Colon (tissue), 2 donors: ENCODE measurements around the gene TMEM258.

ENCODE experiments used
- FAIRE-seq: peaks from 2 replicates; lab custom pipeline; 2012; peaks lifted over from hg19 to GRCh38; lab: Jason Lieb, UNC
- donor health status: control.
- donor health status: control.

TMEM258 gene

GRCh38 chr11:61792310-61793082 lies at the start of gene TMEM258, which contains the start of gene FEN1:
TSS of gene TMEM258 (minus strand) at chr11:61792599. CDS start at chr11:61792558, 41 bp downstream.
TSS of gene FEN1 (plus strand) at chr11:61792911. CDS start at chr11:61795362, 2,451 bp downstream.
- no peak for FAIRE-seq

- no peak for FAIRE-seq
Measured at GRCh38 chr11:61841636-61842527, 49.5 kb upstream of the TMEM258 start.

DNA sequence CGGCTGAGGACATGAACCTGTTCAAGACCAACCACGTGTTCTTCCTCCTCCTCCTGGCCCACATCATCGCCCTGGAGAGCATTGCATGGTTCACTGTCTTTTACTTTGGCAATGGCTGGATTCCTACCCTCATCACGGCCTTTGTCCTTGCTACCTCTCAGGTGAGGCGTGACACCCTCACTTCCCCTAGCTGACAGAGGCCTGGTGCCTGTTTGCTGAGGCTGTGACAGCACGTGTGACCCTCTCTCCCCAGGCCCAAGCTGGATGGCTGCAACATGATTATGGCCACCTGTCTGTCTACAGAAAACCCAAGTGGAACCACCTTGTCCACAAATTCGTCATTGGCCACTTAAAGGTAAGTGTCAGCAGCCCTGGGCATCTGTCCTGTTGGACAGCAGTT lies 48.0 kb upstream of the TMEM258 start:
- no peak for FAIRE-seq

- no peak for FAIRE-seq
Measured at GRCh38 chr11:61839742-61840141, 47.3 kb upstream of the TMEM258 start.

DNA sequence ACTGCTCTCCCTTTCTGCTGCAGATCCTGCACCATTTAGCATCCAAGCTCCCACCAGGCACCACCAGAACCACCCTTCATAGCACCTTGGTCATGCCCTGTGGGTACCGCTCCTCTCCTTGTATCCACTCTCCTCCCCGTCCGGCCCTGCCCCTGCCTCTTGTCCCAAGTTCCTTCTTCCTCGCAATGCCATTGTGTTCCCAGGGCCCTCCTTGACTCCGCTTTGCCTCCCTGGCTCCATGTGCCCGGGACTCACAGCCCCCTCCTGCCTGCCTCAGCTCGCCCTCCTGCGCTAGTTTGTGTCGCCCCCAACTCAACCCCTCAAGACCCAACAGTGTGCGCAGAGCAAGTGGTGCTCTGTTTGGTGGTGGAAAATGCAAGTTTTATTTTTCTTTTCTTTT lies 46.5 kb upstream of the TMEM258 start:
- FAIRE-seq, result no peak

DNA sequence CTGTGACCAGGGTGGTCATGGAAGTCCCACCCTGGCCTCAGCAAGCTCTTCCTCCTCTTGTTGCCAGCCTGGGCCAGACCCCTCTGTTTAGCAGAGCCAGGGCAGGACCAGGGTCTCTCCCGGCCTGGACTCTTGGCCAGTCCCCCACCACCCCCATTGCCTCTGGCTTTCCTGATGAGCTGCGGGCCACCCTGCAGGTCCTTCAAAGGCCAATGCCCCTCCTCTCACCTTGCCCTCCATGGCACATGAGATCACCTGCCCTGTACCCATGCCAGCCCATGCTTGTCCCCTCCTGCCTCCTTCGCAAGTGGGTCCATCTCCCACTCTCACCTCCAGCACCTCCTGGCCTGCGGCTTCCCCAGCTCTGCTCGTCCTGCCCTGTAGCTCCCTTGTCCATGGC lies 46.1 kb upstream of the TMEM258 start:
- no peak for FAIRE-seq

DNA sequence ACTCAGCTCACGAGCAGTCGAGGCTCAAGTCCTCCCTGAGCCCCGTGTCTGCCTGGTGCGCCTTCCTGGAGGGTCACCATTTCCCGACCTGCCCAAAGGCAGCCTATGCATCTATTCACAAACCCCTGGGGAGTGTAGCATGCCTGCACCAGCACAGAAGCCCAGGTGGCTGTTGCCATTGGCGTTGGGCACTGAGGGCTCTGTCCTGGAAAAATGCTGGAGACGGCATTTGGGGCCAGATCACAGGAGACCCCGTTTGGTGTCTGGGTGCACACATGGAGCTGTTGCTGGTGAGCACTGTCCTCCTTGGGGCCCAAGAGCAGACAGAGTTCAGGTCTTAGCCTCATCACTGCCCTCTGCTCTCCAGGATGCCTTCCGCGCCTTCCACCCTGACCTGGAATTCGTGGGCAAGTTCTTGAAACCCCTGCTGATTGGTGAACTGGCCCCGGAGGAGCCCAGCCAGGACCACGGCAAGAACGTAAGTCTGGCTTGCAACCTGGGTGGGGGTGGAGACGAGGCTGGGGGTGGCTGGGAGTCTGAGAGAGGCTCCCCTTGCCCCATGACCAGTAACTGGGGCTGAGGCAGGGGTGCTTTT lies 45.1 kb upstream of the TMEM258 start:
- FAIRE-seq, result no peak

DNA sequence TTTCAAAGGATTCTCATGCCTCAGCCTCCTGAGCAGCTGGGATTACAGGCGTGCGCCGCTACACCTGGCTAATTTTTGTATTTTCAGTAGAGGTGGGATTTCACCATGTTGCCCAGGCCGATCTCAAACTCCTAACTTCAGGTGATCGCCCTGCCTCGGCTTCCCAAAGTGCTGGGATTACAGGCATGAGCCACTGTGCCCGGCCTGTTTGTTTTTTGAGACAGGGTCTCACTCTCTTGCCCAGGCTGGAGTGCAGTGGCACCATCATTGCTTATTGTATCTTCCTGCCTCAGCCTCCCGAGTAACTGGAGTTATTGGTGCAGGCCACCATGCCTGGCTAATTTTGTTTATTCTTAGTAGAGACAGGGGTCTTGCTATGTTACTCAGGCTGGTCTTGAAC lies 43.8 kb upstream of the TMEM258 start:
- FAIRE-seq, result no peak

DNA sequence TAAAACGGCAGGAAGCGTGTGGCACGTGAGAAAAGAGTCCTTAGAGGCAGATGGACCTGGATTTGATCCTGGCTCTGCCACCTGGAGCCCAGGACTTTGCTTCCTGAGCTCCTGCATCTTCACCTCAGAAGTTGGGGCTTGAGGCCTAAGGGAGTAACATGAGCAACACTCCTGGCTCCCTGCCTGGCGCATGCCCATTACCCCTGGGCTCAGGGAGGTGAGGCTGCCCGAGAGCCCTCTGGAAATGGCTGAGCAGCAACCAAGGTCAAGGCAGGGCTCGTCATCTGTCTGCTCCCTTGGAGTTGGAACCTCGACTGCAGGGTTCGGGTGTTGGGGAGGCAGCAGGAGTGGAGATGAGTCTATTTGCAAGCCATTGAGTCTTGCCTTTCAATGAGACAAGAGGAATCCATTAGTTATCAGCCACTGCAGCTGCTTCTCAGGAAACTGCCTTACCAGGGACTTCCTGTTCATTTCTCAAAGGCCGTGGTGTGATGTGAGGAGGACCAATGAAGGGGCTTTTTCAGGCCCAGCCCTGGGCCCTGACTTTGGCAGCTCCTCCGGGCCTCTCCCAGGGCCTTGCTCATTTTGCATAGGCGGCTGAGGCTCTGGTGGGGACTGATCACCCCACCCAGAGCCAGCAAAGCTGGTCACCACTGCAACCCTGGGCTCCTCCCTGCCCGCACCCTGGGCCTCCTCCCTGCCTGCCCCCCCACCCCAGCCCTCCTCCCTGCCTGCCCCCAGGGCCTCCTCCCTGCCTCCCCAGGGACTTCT lies 42.1 kb upstream of the TMEM258 start:
- no peak for FAIRE-seq

DNA sequence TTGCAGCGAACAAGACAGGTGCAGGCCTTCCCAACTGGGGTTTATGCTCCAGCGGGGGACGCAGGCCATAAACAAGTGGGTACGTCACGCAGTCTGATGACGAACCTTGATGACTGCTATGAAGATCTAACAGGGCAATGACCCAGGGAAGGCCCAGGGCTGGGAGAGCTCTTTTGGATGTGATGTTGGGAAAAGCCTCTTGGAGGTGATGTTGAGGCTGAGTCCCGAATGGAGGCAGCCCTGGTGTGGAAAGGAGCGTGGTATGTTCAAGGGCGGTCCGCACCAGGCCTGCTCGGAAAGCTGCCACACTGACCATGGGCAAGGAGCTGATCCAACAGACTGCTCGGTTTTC lies 41.5 kb upstream of the TMEM258 start:
- FAIRE-seq, result no peak

DNA sequence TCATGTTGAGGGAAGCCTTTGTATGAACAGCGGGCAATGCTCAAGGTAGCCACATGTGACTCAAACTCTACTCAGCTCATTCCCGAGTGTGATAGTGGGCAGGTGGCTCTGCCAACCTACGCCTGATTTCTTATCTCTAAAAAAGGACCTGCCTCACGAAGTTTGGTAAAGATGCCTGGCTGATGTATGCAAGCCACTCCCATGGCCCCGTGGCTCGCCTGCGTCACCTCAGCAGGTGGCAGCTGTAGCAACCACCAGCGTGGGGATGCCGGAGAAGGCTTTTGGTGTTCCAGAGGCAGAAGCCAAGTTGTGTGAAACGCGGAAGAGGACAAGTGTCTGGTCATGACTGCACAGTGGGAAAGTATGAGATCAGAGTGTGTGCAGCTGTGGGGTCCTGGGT lies 41.1 kb upstream of the TMEM258 start:
- no peak for FAIRE-seq

- FAIRE-seq, result no peak
Measured at GRCh38 chr11:61832754-61833153, 40.4 kb upstream of the TMEM258 start.

- no peak for FAIRE-seq
Measured at GRCh38 chr11:61832207-61832606, 39.8 kb upstream of the TMEM258 start.

- no peak for FAIRE-seq
Measured at GRCh38 chr11:61830237-61831105, 38.1 kb upstream of the TMEM258 start.

DNA sequence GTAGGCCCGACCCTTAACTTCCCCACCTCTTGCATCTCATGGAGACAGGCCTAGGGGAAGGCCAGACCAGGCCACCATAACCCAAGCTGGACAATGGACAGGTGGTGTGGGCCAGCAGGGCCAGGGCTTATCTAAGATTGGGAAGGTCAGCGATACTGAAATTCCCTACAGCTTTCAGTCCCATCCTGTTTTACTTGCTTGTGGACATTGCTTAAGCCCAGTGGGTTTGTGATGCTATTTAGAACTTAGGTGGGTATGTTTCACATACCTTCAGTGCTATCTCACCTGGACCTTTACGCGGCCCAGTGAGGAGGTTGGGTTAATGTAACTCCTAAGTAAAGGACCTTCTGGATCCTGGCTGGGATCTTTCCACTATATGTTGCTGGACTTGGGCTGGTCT lies 37.4 kb upstream of the TMEM258 start:
- FAIRE-seq, result no peak

- FAIRE-seq, result no peak
Measured at GRCh38 chr11:61828629-61829407, 36.4 kb upstream of the TMEM258 start.

DNA sequence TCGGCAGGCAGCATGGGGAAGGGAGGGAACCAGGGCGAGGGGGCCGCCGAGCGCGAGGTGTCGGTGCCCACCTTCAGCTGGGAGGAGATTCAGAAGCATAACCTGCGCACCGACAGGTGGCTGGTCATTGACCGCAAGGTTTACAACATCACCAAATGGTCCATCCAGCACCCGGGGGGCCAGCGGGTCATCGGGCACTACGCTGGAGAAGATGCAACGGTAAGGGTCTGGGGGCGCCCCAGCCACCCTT lies 35.9 kb upstream of the TMEM258 start:
- no peak for FAIRE-seq

GRCh38 chr11:61827571-61828378 lies 35.4 kb upstream of the TMEM258 start, which contains the start of gene FADS2:
TSS of gene FADS2 (plus strand) at chr11:61828300. CDS start at chr11:61828391, 91 bp downstream.
- FAIRE-seq, result no peak

DNA sequence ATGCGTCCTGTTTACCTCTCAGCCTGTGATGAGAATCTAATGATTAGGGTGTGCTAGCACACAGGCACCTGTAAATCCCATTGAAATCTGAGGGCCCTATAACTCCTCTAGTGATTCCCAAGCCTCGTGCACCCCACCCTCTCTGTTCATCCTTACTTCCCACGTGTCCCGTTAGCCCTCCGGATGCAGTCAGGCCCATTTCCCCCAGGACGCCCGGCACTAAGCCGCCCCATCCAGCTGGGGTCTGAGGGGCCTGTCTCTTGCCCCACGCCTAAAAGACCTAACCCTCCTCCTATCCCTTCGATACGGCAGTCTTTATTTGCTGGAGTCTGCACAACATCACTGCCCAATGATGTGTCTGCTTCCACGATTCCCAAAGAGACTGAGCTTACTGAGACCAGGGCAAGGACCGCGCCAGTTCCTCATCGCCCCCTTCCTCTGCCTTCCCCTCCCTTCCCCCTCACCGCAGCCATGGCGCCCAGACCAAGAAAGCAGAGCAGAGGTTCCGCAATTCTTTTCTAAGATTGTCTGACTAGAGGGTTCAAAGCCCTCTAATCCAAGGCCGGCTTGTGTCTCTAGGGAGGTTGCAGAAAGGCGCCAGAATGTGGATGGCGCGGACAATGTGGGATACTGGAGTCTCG lies 34.7 kb upstream of the TMEM258 start:
- FAIRE-seq, result no peak
